H1 (cell line): ENCODE measurements around the gene DUOX1. TPM values are rescaled to one million over a fixed set of nuclear protein-coding genes. Genes with fewer than 3 reads are reported as not detected.

Experiments
- CTCF ChIA-PET: fragments of 300-600 bp; sonication (Branson Sonifier 250); formaldehyde crosslinking; loops from one replicate; lab custom pipeline; 2021; ENCODE audit not compliant: partially characterized antibody; lab: Charles Lee
- POLR2A ChIA-PET: fragments of 300-600 bp; sonication (Branson Sonifier 250); formaldehyde crosslinking; loops from one replicate; lab custom pipeline; 2021; ENCODE audit warnings: inconsistent platforms; ENCODE audit not compliant: partially characterized antibody; lab: Charles Lee
- DNase-seq, 2 experiments: peaks; one replicate each; pipeline versions ENCODE4 v3.0.0 to v3.0.0-alpha.2; 2010 to 2022; ENCODE audit warnings: low spot score in 2 of 2, low read depth in 1 of 2, mixed read lengths in 1 of 2
- FAIRE-seq: peaks from 2 replicates; lab custom pipeline; 2011; peaks lifted over from hg19 to GRCh38; lab: Jason Lieb, UNC
- H2AFZ ChIP-seq: 2 replicates; pipeline ENCODE4 v1.8.1; 2012; ENCODE audit warnings: low read length, inconsistent platforms
- H2AK5ac ChIP-seq: 2 replicates; pipeline ENCODE4 v1.6.1; 2013; ENCODE audit warnings: low read depth, low read length
- H2BK120ac ChIP-seq: replicated peaks from 2 replicates; pipeline ENCODE3; 2013; ENCODE audit warnings: low read depth, low read length, inconsistent platforms
- H2BK12ac ChIP-seq: 2 replicates; pipeline ENCODE4 v1.6.1; 2013; ENCODE audit warnings: low read depth, low read length
- H2BK15ac ChIP-seq: 2 replicates; pipeline ENCODE4 v1.6.1; 2013; ENCODE audit warnings: low read length
- H2BK20ac ChIP-seq: 2 replicates; pipeline ENCODE4 v1.6.1; 2013; ENCODE audit warnings: low read length
- H2BK5ac ChIP-seq: 2 replicates; pipeline ENCODE4 v1.6.1; 2013; ENCODE audit warnings: low read depth, low read length
- H3K14ac ChIP-seq: 2 replicates; pipeline ENCODE4 v1.6.1; 2013; ENCODE audit warnings: inconsistent platforms; ENCODE audit not compliant: insufficient read length
- H3K18ac ChIP-seq: 2 replicates; pipeline ENCODE4 v1.6.1; 2013; ENCODE audit warnings: low read length; ENCODE audit errors: extremely low read depth
- H3K23ac ChIP-seq: 2 replicates; pipeline ENCODE4 v1.6.1; 2013; ENCODE audit warnings: inconsistent platforms; ENCODE audit not compliant: insufficient read length
- H3K23me2 ChIP-seq: 2 replicates; pipeline ENCODE4 v1.6.1; 2013; ENCODE audit warnings: low read depth, low read length
- H3K27ac ChIP-seq: 2 replicates; pipeline ENCODE4 v1.6.1; 2011; ENCODE audit warnings: low read depth, low read length, inconsistent platforms
- H3K27me3 ChIP-seq, 4 experiments: replicated peaks in 1 of 4; 1 replicate in 1 of 4; 2 replicates in 3 of 4; pipeline versions ENCODE4 v1.6.1 to v1.8.1; 2011 to 2013; ENCODE audit warnings: low read length in 3 of 4, mild to moderate bottlenecking in 3 of 4, inconsistent platforms in 2 of 4, mixed read lengths in 2 of 4, moderate library complexity in 1 of 4; ENCODE audit not compliant: control insufficient read depth in 3 of 4, insufficient read depth in 3 of 4; ENCODE audit errors: extremely low read depth in 1 of 4
- H3K36me3 ChIP-seq, 4 experiments: 2 replicates each; pipeline versions ENCODE4 v1.6.1 to v1.8.1; 2011 to 2013; ENCODE audit warnings: mild to moderate bottlenecking in 4 of 4, low read length in 3 of 4, moderate library complexity in 2 of 4, control low read depth in 1 of 4, inconsistent platforms in 1 of 4; ENCODE audit not compliant: insufficient read depth in 4 of 4, control insufficient read depth in 2 of 4
- H3K4ac ChIP-seq: replicated peaks from 2 replicates; pipeline ENCODE3; 2013; ENCODE audit warnings: low read length, low read depth, mixed read lengths, inconsistent platforms; ENCODE audit not compliant: insufficient read length
- H3K4me1 ChIP-seq, 4 experiments: replicated peaks in 1 of 4; 1 replicate in 1 of 4; 2 replicates in 3 of 4; pipeline versions ENCODE4 v1.6.1 to v1.8.1; 2011 to 2013; ENCODE audit warnings: low read length in 3 of 4, inconsistent platforms in 2 of 4, mixed read lengths in 1 of 4; ENCODE audit not compliant: insufficient read depth in 4 of 4, control insufficient read depth in 3 of 4
- H3K4me2 ChIP-seq, 2 experiments: 2 replicates each; pipeline versions ENCODE4 v1.6.1 to v1.8.1; 2011 to 2013; ENCODE audit warnings: low read depth in 2 of 2, low read length in 2 of 2, control low read depth in 1 of 2, inconsistent platforms in 1 of 2, mild to moderate bottlenecking in 1 of 2; ENCODE audit not compliant: insufficient read depth in 1 of 2
- H3K4me3 ChIP-seq, 4 experiments: fragments of 200-600, 300-600 bp in 1 of 4; sonication (generic), shearing (Covaris generic), sonication (Bioruptor Twin) in 1 of 4; 2 replicates each; pipeline versions ENCODE4 v1.5.1 to v1.8.1; 2011 to 2016; ENCODE audit warnings: low read length in 4 of 4, low read depth in 3 of 4, control low read depth in 2 of 4, inconsistent platforms in 2 of 4, mild to moderate bottlenecking in 2 of 4, mixed read lengths in 1 of 4, moderate library complexity in 1 of 4; ENCODE audit not compliant: insufficient read depth in 2 of 4; ENCODE audit errors: extremely low read depth in 1 of 4
- H3K56ac ChIP-seq: replicated peaks from 2 replicates; pipeline ENCODE3; 2013; ENCODE audit warnings: low read depth, mild to moderate bottlenecking, mixed read lengths, low read length, inconsistent platforms; ENCODE audit not compliant: insufficient read length
- H3K79me1 ChIP-seq: 2 replicates; pipeline ENCODE4 v1.6.1; 2013; ENCODE audit warnings: low read depth, low read length, control low read depth
- H3K79me2 ChIP-seq, 2 experiments: 2 replicates each; pipeline versions ENCODE4 v1.6.1 to v1.8.1; 2012 to 2013; ENCODE audit warnings: low read length in 2 of 2, mild to moderate bottlenecking in 2 of 2, inconsistent platforms in 1 of 2; ENCODE audit not compliant: insufficient read depth in 2 of 2, control insufficient read depth in 1 of 2
- H3K9ac ChIP-seq, 4 experiments: replicated peaks in 1 of 4; 1 replicate in 1 of 4; 2 replicates in 3 of 4; pipeline versions ENCODE4 v1.6.1 to v1.8.1; 2011 to 2013; ENCODE audit warnings: low read depth in 3 of 4, low read length in 3 of 4, control low read depth in 2 of 4, mild to moderate bottlenecking in 2 of 4, moderate library complexity in 2 of 4, inconsistent platforms in 1 of 4; ENCODE audit errors: extremely low read depth in 1 of 4
- H3K9me3 ChIP-seq, 2 experiments: 2 replicates each; pipeline versions ENCODE4 v1.6.1 to v1.8.1; 2012 to 2013; ENCODE audit warnings: mild to moderate bottlenecking in 2 of 2, moderate library complexity in 2 of 2, control low read depth in 1 of 2, inconsistent platforms in 1 of 2, low read depth in 1 of 2, low read length in 1 of 2, mixed read lengths in 1 of 2; ENCODE audit not compliant: insufficient read depth in 2 of 2
- H4K20me1 ChIP-seq, 2 experiments: replicated peaks in 1 of 2; 2 replicates each; pipeline versions ENCODE3 to v1.8.1; 2011 to 2013; ENCODE audit warnings: inconsistent platforms in 2 of 2, low read length in 2 of 2, mild to moderate bottlenecking in 1 of 2; ENCODE audit not compliant: insufficient read depth in 2 of 2, control insufficient read depth in 1 of 2
- H4K5ac ChIP-seq: 2 replicates; pipeline ENCODE4 v1.6.1; 2013; ENCODE audit warnings: low read length, low read depth, mixed read lengths, inconsistent platforms; ENCODE audit not compliant: insufficient read length
- H4K8ac ChIP-seq: 2 replicates; pipeline ENCODE4 v1.8.0; 2013; ENCODE audit warnings: mild to moderate bottlenecking, moderate library complexity, low read length, inconsistent platforms; ENCODE audit not compliant: insufficient read depth; ENCODE audit errors: extremely low read depth
- H4K91ac ChIP-seq: replicated peaks from 2 replicates; pipeline ENCODE3; 2013; ENCODE audit warnings: low read length, mixed read lengths, inconsistent platforms; ENCODE audit not compliant: insufficient read length
- ASH2L ChIP-seq: fragments of 200-600, 300-600 bp; sonication (generic); IDR thresholded peaks from one replicate; pipeline ENCODE4 v1.7.1; 2017; ENCODE audit warnings: low read length
- CEBPB ChIP-seq: IDR thresholded peaks from 2 replicates; pipeline ENCODE4 v1.6.1; 2012; ENCODE audit warnings: low read depth, low read length
- CTBP2 ChIP-seq: IDR thresholded peaks from 2 replicates; pipeline ENCODE4 v1.7.0; 2011; ENCODE audit warnings: borderline replicate concordance, mild to moderate bottlenecking, moderate library complexity, mixed read lengths, low read length; ENCODE audit not compliant: insufficient read depth, insufficient read length
- EZH2 ChIP-seq: fragments of 200-600 bp; sonication (generic); IDR thresholded peaks from 2 replicates; pipeline ENCODE4 v1.7.1; 2012; ENCODE audit warnings: low read depth, mild to moderate bottlenecking, moderate library complexity, low read length, inconsistent platforms; ENCODE audit not compliant: severe bottlenecking
- GABPA ChIP-seq: IDR thresholded peaks from 2 replicates; pipeline ENCODE4 v1.6.1; 2011; ENCODE audit warnings: mild to moderate bottlenecking, low read length, moderate library complexity, borderline replicate concordance; ENCODE audit not compliant: insufficient read depth
- HDAC2 ChIP-seq, 2 experiments: fragments of 300-600 bp in 1 of 2; sonication (generic) in 1 of 2; IDR thresholded peaks; 2 replicates each; pipeline ENCODE4 v1.6.1; 2011 to 2012; ENCODE audit warnings: low read depth in 2 of 2, low read length in 2 of 2, mild to moderate bottlenecking in 2 of 2, moderate library complexity in 2 of 2, borderline replicate concordance in 1 of 2, inconsistent platforms in 1 of 2
- HDAC6 ChIP-seq: IDR thresholded peaks from one replicate; pipeline ENCODE4 v1.7.1; 2012; ENCODE audit warnings: low read depth, mild to moderate bottlenecking, inconsistent platforms, low read length, moderate library complexity
- KDM5A ChIP-seq: fragments of 200-600 bp; IDR thresholded peaks from 2 replicates; pipeline ENCODE4 v1.7.1; 2012; ENCODE audit warnings: mild to moderate bottlenecking, low read length, inconsistent platforms, mixed read lengths
- POLR2A ChIP-seq, 2 experiments: IDR thresholded peaks; 1 replicate in 1 of 2; 2 replicates in 1 of 2; pipeline ENCODE4 v1.6.1; 2011; ENCODE audit warnings: low read depth in 2 of 2, low read length in 2 of 2, mild to moderate bottlenecking in 2 of 2; ENCODE audit errors: control extremely low read depth in 1 of 2
- SRF ChIP-seq: IDR thresholded peaks from 2 replicates; pipeline ENCODE4 v1.6.1; 2011; ENCODE audit warnings: mild to moderate bottlenecking, low read depth, low read length, moderate library complexity
- TAF1 ChIP-seq: IDR thresholded peaks from 2 replicates; pipeline ENCODE4 v1.6.1; 2011; ENCODE audit warnings: mild to moderate bottlenecking, low read depth, low read length
- TEAD4 ChIP-seq: IDR thresholded peaks from 2 replicates; pipeline ENCODE4 v1.6.1; 2012; ENCODE audit warnings: low read depth, low read length, inconsistent platforms, mixed read lengths
- polyA plus RNA-seq, 7 experiments: library from polyadenylated mRNA; depleted of rRNA in 3 of 7; stranded (reverse) in 5 of 7; unstranded in 2 of 7; fragments of >200 nt in 5 of 7; fragments of 200-250 nt in 2 of 7; gene quantifications; 1 replicate in 5 of 7; 2 replicates in 1 of 7; 4 replicates in 1 of 7; pipeline versions ENCODE4 v1.2.1 to v1.2.3, GENCODE V29; 2011 to 2013; ENCODE audit warnings: missing spikeins in 2 of 7, mixed read lengths in 2 of 7
- total RNA-seq: library from RNA; stranded (reverse); fragmentation: NEBNext Ultra II Directional; extraction: Animal tissue kit (Norgen Biotek cat#: 25700); gene quantifications from 2 replicates; pipeline ENCODE4 v1.2.1, GENCODE V29; 2021
- TF ChIP-seq, protein P1 (sequence below): IDR thresholded peaks from 2 replicates; pipeline ENCODE4 v1.6.1; 2012; ENCODE audit warnings: inconsistent platforms
- TF ChIP-seq, protein P2 (sequence below): IDR thresholded peaks from 2 replicates; pipeline ENCODE4 v1.6.1; 2012; ENCODE audit warnings: low read length, inconsistent platforms

DUOX1 gene
- total and polyA plus RNA-seq, 2 of the 8 experiments (the other 6 are each of a cell fraction or from before 2014, with no cell fraction given), result 0.84 to 1.4 TPM

DNA sequence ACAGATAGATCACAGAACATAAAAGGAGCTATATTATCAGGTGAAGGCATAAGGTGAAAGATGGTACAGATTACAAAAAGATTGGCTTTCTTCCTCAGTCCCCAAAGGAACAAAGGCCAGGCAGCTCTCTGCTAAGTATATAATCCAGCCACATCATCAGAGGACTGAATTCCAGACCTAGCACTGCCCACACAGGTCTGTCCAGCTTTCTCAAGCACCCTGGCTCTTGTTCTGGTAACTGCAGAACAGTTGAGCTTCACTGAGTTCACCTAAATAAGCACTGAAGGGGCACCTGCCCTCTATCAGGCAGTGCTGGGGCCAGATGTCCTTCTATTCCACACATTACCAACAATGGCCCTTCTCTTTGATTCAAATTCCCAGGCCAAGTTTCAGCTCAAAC, 6.4 kb upstream of the DUOX1 start:
- Histone ChIP-seq H3K4ac (no peak overlapping the region), H4K8ac (no peak overlapping the region), H2AK5ac (no peak overlapping the region), H3K27me3 (peaks cover 13 to 47% (median 28%) of the 10 kb centered on the region in 4 experiments), H4K5ac (no peak overlapping the region), H2BK5ac (no peak overlapping the region), H3K9ac (no peak overlapping the region), H3K79me2 (no peaks in the 10 kb centered on the region), H3K79me1 (no peaks in the 10 kb centered on the region), H3K56ac (no peak overlapping the region), H3K18ac (no peak overlapping the region), H3K4me3 (no peak overlapping the region), H3K36me3 (no peaks in the 10 kb centered on the region), H2BK20ac (no peak overlapping the region), H2AFZ (no peak overlapping the region), H3K4me2 (no peak overlapping the region), H4K91ac (no peak overlapping the region), H3K23ac (no peak overlapping the region), H3K9me3 (no peaks in the 10 kb centered on the region), H4K20me1 (no peaks in the 10 kb centered on the region), H3K14ac (no peak overlapping the region), H3K23me2 (no peaks in the 10 kb centered on the region), H3K4me1 (no peaks in the 10 kb centered on the region), H2BK15ac (no peak overlapping the region), H2BK120ac (no peak overlapping the region), H2BK12ac (no peak overlapping the region), H3K27ac (no peak overlapping the region)
- DNase-seq, result no peak
- POLR2A ChIA-PET, result interaction anchor here (0.6 to 1.2 kb wide), 2 partner anchors 12 to 165 kb away, joined by 3 to 4 read pairs; no protein-coding TSS in a partner anchor
- CTCF ChIA-PET, result interaction anchor here (0.7 to 6.0 kb wide), 8 partner anchors 9 to 102 kb away, joined by 3 to 57 read pairs (median 6); partner anchors contain the start of genes DUOX2 and DUOXA2
- no peak for FAIRE-seq
- no peak for TF ChIP-seq CTBP2
- TF ChIP-seq ASH2L, result no peak
- TF ChIP-seq HDAC2 (IDR thresholded peaks at IDR 0.05; ENCODE audit: borderline replicate concordance in 1 of 2, low read depth in 2 of 2, low read length in 2 of 2), result no peak
- no peak for TF ChIP-seq TEAD4
- TF ChIP-seq, protein P1, sequence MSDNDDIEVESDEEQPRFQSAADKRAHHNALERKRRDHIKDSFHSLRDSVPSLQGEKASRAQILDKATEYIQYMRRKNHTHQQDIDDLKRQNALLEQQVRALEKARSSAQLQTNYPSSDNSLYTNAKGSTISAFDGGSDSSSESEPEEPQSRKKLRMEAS, result no peak
- TF ChIP-seq TAF1, result no peak
- TF ChIP-seq SRF, result no peak
- TF ChIP-seq, protein P2, sequence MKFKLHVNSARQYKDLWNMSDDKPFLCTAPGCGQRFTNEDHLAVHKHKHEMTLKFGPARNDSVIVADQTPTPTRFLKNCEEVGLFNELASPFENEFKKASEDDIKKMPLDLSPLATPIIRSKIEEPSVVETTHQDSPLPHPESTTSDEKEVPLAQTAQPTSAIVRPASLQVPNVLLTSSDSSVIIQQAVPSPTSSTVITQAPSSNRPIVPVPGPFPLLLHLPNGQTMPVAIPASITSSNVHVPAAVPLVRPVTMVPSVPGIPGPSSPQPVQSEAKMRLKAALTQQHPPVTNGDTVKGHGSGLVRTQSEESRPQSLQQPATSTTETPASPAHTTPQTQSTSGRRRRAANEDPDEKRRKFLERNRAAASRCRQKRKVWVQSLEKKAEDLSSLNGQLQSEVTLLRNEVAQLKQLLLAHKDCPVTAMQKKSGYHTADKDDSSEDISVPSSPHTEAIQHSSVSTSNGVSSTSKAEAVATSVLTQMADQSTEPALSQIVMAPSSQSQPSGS, result no peak
- TF ChIP-seq GABPA, result no peak
- TF ChIP-seq POLR2A (IDR thresholded peaks at IDR 0.05; ENCODE audit: control extremely low read depth in 1 of 2, low read depth in 2 of 2, low read length in 2 of 2), result no peak
- TF ChIP-seq HDAC6, result no peak
- no peak for TF ChIP-seq KDM5A
- TF ChIP-seq EZH2, result no peak
- no peak for TF ChIP-seq CEBPB
